ENCODE results near the gene FSCN2.

The FSCN2 gene

GRCh38 chr17:81511554-81511803, 16.7 kb upstream of the FSCN2 start:
- Histone ChIP-seq H3K36me3 (ENCODE audit: insufficient read depth) (peaks cover 20% of the 10 kb centered on the region; the same call in 1 of the 2 replicates), H3K79me2 (ENCODE audit: insufficient read depth, low read depth) (peaks cover 24% of the 10 kb centered on the region), H3K4me1 (ENCODE audit: low read depth, poor library complexity, severe bottlenecking) (peaks cover 26% of the 10 kb centered on the region)

GRCh38 chr17:81511804-81512561, 16.2 kb upstream of the FSCN2 start:
- Histone ChIP-seq H3K79me2 (ENCODE audit: insufficient read depth, low read depth) (peaks cover 24% of the 10 kb centered on the region), H4K20me1 (ENCODE audit: insufficient read depth) (peaks cover 30% of the 10 kb centered on the region; the same call in 1 of the 2 replicates), H3K27me3 (ENCODE audit: insufficient read depth, low read depth) (0 out of 2 replicates have a peak, but pooled peaks cover 2% of the 10 kb centered on the region), H3K9ac (peak overlapping the region; percentile 63), H3K4me1 (ENCODE audit: low read depth, poor library complexity, severe bottlenecking) (peaks cover 26% of the 10 kb centered on the region), H3K36me3 (ENCODE audit: insufficient read depth) (peaks cover 20% of the 10 kb centered on the region; the same call in 1 of the 2 replicates), H3K4me3 (IDR thresholded peaks at IDR 0.05; ENCODE audit: insufficient read depth, low read depth, low read length) (no peak overlapping the region), H2AFZ (ENCODE audit: low read depth) (no peak overlapping the region), H3K27ac (peak overlapping the region; percentile 39), H3K4me2 (peak overlapping the region; percentile 99)
- no peak for TF ChIP-seq CTCF (conservative IDR thresholded peaks at IDR 0.05; ENCODE audit: low read depth, low read length)

More at GRCh38 chr17:81511554-81511803, 16.7 kb upstream of the FSCN2 start:
- Histone ChIP-seq H2AFZ (ENCODE audit: low read depth) (no peak overlapping the region), H3K27me3 (ENCODE audit: insufficient read depth, low read depth) (peaks cover 4% of the 10 kb centered on the region; the same call in 1 of the 2 replicates), H3K4me2 (peak overlapping the region; percentile 99), H4K20me1 (ENCODE audit: insufficient read depth) (peaks cover 30% of the 10 kb centered on the region; the same call in 1 of the 2 replicates), H3K4me3 (IDR thresholded peaks at IDR 0.05; ENCODE audit: insufficient read depth, low read depth, low read length) (no peak overlapping the region), H3K27ac (peak overlapping the region; percentile 39; the same call in 1 of the 2 replicates), H3K9ac (peak overlapping the region; percentile 63; the same call in 1 of the 2 replicates)
- no peak for TF ChIP-seq CTCF (conservative IDR thresholded peaks at IDR 0.05; ENCODE audit: low read depth, low read length)

- Histone ChIP-seq H3K27ac (peak within 1 kb of the TSS; percentile 74), H3K9ac (peak within 1 kb of the TSS; percentile 74), H3K4me1 (ENCODE audit: low read depth, poor library complexity, severe bottlenecking) (peaks cover 26% of the 10 kb centered on the region), H3K27me3 (ENCODE audit: insufficient read depth, low read depth) (0 out of 2 replicates have a peak, but pooled peaks cover 2% of the 10 kb centered on the region), H4K20me1 (ENCODE audit: insufficient read depth) (peaks cover 30% of the 10 kb centered on the region; the same call in 1 of the 2 replicates), H3K36me3 (ENCODE audit: insufficient read depth) (peaks cover 20% of the 10 kb centered on the region; the same call in 1 of the 2 replicates), H3K4me2 (peak within 1 kb of the TSS; percentile 99), H3K4me3 (IDR thresholded peaks at IDR 0.05; ENCODE audit: insufficient read depth, low read depth, low read length) (peak within 1 kb of the TSS; percentile 34), H3K79me2 (ENCODE audit: insufficient read depth, low read depth) (peaks cover 24% of the 10 kb centered on the region), H2AFZ (ENCODE audit: low read depth) (peak within 1 kb of the TSS; percentile 82)
- TF ChIP-seq CTCF (conservative IDR thresholded peaks at IDR 0.05; ENCODE audit: low read depth, low read length), result no peak
These were observed 15.4 kb upstream of the FSCN2 start, which contains the start of gene ACTG1 for GRCh38 chr17:81512562-81513371. ACTG1 (minus strand) TSS chr17:81512799; CDS start chr17:81512354, 445 bp downstream.

GRCh38 chr17:81513372-81513752, 14.8 kb upstream of the FSCN2 start:
- Histone ChIP-seq H3K4me1 (ENCODE audit: low read depth, poor library complexity, severe bottlenecking) (peaks cover 26% of the 10 kb centered on the region), H3K79me2 (ENCODE audit: insufficient read depth, low read depth) (peaks cover 24% of the 10 kb centered on the region), H3K27me3 (ENCODE audit: insufficient read depth, low read depth) (0 out of 2 replicates have a peak, but pooled peaks cover 2% of the 10 kb centered on the region), H2AFZ (ENCODE audit: low read depth) (peak overlapping the region; percentile 82), H3K4me2 (peak overlapping the region; percentile 61), H3K27ac (peak overlapping the region; percentile 74), H3K4me3 (IDR thresholded peaks at IDR 0.05; ENCODE audit: insufficient read depth, low read depth, low read length) (peak overlapping the region; percentile 34), H3K36me3 (ENCODE audit: insufficient read depth) (peaks cover 20% of the 10 kb centered on the region; the same call in 1 of the 2 replicates), H3K9ac (peak overlapping the region; percentile 74; the same call in 1 of the 2 replicates), H4K20me1 (ENCODE audit: insufficient read depth) (peaks cover 30% of the 10 kb centered on the region; the same call in 1 of the 2 replicates)
- no peak for TF ChIP-seq CTCF (conservative IDR thresholded peaks at IDR 0.05; ENCODE audit: low read depth, low read length)
